CD4-positive, alpha-beta T cell treated with Interleukin-12 subunit alpha and Interleukin-12 subunit beta, for 1 hour (primary cell): ENCODE data around the gene FBXO2.

Source experiments
- DNase-seq: peaks from one replicate; pipeline ENCODE4 v3.0.0-alpha.2; 2020

The FBXO2 gene

GRCh38 chr1:11682287-11682771, 28.1 kb upstream of the FBXO2 start:
- DNase-seq: no peak

GRCh38 chr1:11681071-11681771, 27.0 kb upstream of the FBXO2 start, which contains the start of gene MAD2L2:
Gene MAD2L2 (minus strand): TSS chr1:11681148. CDS start chr1:11680601, 547 bp downstream.
- DNase-seq: peak; percentile 91

DNA sequence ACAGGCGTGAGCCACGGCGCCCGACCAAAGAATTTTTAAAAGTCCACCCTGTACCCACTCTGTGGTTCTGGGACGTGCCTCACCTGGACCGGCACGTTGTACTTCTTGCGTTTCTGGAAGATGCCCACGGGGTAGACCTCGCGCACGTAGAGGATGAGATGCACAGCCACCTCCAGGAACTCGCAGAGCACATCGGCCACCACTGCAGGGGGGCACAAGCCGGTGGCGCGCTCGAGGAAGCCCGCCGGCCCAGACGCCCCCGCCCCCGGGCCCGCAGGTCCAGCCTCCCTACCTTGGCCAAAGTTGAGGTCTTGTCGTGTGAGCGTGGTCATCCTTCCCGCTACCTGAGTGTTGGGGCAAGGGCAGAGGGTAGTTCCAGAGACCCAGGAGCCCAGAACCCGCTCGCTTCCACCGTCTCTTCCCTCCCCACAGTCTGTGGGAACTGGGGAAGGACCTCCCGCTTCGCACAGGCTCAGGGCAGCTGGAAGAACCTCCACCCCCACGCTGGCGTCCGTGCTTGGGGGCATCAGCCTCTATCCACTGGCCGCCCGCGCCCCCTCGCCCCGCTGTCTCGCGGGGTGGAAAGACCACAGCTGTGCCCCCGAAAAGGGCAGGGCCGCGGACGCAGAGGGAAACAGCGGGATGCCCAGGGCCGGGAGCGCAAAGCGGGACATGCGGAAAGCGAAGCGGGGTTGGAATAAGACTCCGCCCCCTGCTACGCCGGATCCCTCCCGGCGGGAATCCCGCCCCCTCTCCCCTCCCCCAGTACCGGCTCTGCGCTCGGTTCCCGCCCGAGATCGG, 26.2 kb upstream of the FBXO2 start:
- no peak for DNase-seq

GRCh38 chr1:11678442-11678841, 24.2 kb upstream of the FBXO2 start:
- no peak for DNase-seq

GRCh38 chr1:11676386-11677103, 22.3 kb upstream of the FBXO2 start:
- DNase-seq: no peak

DNA sequence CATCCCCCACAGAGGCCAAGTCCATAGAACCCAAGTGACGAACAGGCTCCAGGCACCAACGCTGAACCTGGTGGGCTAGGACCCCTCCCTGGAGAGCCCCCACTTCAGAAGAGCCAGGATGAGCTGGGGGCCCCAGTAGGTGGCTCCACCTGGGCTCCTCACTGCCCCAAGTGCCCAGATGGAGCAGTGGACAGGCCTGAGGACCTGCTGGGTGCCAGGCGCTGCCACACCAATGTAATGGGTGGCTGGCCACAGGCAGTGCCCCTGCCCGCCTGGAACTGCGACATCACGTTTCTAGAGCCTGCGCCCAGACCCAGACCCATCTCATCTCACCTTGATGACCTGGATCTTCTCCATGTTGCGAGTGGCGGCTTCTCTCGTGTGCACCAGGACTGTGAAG, 21.1 kb upstream of the FBXO2 start:
- DNase-seq: no peak

DNA sequence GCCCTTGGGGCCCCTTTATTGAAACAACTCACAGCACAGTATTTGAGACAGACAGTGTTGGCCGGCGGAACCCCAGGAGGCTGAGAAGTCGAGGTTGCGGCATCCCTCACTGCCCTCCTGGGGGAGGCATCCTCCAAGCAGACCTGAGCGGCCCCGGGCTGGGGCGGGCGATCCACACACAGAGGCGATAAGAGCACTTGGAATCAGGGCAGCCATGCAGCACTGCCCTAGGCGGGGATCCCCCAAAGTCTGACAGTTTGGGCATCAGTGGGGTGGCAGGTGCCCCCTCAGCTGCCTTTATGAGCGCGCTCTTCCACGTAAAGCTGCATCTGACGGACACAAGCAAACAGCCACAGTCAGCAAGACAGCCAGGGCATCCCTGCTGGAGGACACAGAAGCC, 20.3 kb upstream of the FBXO2 start:
- no peak for DNase-seq

GRCh38 chr1:11673089-11673769, 19.0 kb upstream of the FBXO2 start:
- no peak for DNase-seq

- DNase-seq: no peak
These were observed 17.5 kb upstream of the FBXO2 start for GRCh38 chr1:11671544-11672286.

GRCh38 chr1:11671205-11671543, 16.9 kb upstream of the FBXO2 start:
- DNase-seq: no peak

DNA sequence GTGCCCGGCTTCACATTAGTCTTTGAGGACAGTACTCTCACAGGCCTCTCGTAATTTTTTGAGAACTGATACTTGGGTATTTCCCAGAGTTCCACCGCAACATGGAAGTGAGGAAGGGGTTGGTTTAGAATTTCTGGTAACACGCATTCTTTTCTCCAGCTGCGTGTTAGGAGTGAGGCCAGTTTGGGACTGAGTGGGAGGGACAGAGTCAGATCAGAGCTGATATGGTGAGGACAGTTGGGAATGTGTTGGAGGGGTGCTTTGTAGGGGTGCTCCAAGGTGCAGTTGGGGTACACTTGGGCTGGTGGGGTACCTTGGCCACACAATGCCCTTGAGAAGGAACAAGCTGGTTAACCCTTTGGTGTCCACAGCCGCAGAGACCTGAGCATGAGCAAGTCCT, 16.5 kb upstream of the FBXO2 start:
- DNase-seq: no peak

DNA sequence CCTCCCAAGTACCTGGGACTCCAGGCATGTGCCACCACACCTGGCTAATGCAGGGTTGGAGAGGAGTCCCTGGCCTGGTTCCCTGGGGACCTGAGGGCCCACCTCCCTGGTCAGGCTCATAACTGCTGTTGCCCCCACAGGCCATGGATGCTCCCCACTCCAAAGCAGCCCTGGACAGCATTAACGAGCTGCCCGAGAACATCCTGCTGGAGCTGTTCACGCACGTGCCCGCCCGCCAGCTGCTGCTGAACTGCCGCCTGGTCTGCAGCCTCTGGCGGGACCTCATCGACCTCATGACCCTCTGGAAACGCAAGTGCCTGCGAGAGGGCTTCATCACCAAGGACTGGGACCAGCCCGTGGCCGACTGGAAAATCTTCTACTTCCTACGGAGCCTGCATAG, 14.3 kb upstream of the FBXO2 start:
- DNase-seq: no peak

DNA sequence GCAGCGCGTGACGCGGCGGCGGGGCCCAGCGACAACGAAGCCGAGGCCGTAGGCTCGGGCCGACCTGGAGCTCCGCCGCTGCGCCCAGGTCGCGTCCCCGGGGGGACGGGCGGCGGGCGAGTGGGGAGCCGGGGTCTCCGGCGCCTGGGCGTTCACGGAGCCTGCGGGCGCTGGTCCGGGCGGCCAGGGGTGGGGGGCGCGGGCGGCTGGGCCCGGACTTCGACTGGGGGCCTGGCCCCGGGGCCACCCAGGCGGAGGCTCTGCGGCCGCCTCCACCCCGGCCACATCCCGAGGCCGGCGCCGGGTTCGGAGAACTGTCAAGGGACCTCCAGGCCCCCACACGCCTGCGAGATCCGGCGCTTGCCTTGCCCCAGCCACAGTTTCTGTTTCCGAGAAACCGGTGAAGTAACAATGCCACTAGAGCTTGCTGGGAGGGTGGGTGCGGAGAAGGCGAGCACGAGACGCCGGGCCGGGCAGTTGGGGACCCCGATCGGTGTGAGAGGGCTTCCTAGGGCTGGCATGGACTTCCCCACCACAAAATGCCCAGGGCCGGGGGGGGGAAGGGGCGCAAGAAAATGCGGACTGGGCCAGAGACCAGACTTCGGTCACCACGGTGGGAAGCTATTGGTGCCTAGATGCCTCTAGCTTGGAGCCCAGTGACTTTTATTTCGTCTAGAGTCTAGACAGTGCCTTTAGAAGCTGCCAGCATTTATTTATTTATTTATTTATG, 10.3 kb upstream of the FBXO2 start:
- peak; percentile 58 for DNase-seq

DNA sequence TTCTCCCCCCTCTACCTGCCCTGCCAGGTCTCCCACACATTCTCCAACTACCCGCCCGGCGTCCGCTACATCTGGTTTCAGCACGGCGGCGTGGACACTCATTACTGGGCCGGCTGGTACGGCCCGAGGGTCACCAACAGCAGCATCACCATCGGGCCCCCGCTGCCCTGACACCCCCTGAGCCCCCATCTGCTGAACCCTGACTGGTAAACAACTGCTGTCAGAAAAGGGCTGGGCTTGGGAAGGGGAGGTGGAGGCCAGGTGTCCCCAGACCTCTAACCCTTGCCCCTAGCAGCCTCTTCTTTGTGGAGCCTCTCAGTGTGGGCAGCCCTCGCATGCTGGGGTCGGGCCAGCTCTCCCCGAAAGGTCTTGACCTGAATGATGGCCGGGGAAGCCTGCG, 6.9 kb upstream of the FBXO2 start:
- DNase-seq: no peak

- DNase-seq: no peak
These were observed 5.5 kb upstream of the FBXO2 start for GRCh38 chr1:11659748-11660147.

- no peak for DNase-seq
These were observed 4.3 kb upstream of the FBXO2 start for GRCh38 chr1:11658542-11658941.

DNA sequence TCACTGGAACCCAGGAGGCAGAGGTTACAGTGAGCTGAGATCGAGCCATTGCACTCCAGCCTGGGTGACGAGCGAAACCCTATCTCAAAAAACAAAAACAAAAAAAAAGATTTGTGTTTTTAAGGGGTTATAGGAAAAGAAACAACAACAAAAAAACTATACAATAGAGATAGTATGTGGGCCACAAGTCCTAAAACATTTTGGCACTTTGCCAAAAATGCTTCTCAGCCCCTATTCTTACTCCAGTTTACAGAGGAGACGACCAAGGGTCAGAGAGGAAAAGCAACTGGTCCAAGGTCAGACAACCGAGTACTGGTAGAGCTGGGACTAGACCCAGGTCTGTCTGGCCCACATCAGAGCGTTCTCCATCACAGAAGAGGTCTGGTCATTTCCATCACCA, 3.4 kb upstream of the FBXO2 start:
- no peak for DNase-seq

- no peak for DNase-seq
These were observed 945 bp upstream of the FBXO2 start for GRCh38 chr1:11654939-11655808.

GRCh38 chr1:11653861-11654136, 430 bp downstream of the FBXO2 start:
- DNase-seq: no peak

DNA sequence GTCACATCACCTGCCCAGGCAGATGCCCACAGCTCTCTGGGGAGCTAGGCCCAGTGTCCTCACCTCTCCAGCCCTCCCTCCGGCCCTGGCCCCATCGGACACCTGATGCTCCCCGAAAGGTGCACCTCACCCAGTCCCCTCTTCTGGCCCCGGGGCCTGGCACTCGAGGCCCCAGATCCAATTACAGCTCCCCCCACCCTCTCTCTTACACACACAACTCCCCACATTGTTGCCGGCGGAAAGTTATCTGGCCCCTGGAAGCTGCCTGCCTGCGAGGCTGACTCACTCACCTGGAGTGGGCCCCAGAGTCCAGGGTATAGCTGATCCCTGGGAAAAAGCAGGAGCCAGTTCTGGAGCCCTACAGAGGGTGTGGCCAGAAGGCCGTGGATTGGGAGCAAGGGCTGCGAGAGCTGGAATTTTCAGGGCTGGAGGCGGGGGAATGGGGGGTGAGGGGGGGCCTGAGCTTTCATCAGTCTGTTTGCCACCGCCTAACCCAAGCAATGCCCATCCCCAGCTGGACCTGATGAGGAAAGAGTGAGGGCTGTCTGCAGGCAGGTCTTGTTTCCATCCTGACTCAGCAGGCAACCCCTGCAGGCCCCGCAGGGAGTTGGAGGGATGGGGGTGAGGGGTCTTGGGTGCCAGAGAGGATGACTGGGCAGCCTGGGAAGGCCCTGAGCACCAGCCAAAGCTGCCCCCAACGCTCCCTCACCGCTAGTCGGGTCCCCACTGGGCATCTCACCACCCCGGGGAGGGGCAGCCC, 948 bp downstream of the FBXO2 start:
- DNase-seq: no peak
